ENCODE results near the gene RPEL1. TPM values are rescaled to one million over a fixed set of nuclear protein-coding genes. Genes with fewer than 3 reads are reported as not detected.
"Not testable (repeated sequence)": the region's sequence is repeated elsewhere in the genome, so short reads cannot be mapped to it uniquely, and the experiment has no call there.

Gene RPEL1
- total and polyA plus RNA-seq, 2 experiments from 2014 or later, result not detected

DNA sequence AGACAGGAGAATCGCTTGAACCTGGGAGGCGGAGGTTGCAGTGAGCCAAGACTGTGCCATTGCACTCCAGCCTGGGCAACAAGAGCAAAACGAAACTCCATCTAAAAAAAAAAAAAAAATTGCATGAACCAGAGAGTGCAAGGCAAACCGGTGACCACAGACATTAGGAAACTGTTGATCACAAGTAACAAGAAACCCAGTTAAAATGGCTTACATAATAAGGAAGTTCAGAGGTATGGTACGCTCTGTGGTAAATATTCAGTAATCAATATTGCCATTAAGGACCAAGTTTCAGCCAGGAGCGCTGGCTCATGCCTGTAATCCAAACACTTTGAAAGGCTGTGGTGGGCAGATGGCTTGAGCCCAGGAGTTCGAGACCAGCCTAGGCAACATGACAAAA is 43.4 kb upstream of the RPEL1 start:
- H3K4me1 ChIP-seq (ENCODE audit: low read depth), result peaks cover 3% of the 10 kb centered on the region
- no peaks in the 10 kb centered on the region for H3K9me3 ChIP-seq (ENCODE audit: low read depth)
- H3K36me3 ChIP-seq, result no peaks in the 10 kb centered on the region
- no peaks in the 10 kb centered on the region for H3K27me3 ChIP-seq
- no peak for DNase-seq (ENCODE audit: low read depth in 1 of 2, low spot score in 1 of 2)
- TF ChIP-seq, protein P1, sequence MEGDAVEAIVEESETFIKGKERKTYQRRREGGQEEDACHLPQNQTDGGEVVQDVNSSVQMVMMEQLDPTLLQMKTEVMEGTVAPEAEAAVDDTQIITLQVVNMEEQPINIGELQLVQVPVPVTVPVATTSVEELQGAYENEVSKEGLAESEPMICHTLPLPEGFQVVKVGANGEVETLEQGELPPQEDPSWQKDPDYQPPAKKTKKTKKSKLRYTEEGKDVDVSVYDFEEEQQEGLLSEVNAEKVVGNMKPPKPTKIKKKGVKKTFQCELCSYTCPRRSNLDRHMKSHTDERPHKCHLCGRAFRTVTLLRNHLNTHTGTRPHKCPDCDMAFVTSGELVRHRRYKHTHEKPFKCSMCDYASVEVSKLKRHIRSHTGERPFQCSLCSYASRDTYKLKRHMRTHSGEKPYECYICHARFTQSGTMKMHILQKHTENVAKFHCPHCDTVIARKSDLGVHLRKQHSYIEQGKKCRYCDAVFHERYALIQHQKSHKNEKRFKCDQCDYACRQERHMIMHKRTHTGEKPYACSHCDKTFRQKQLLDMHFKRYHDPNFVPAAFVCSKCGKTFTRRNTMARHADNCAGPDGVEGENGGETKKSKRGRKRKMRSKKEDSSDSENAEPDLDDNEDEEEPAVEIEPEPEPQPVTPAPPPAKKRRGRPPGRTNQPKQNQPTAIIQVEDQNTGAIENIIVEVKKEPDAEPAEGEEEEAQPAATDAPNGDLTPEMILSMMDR (IDR thresholded peaks at IDR 0.05; ENCODE audit: low read depth, low read length), result no peak
- no peak overlapping the region for H3K4me3 ChIP-seq
- no peak overlapping the region for H3K27ac ChIP-seq

DNA sequence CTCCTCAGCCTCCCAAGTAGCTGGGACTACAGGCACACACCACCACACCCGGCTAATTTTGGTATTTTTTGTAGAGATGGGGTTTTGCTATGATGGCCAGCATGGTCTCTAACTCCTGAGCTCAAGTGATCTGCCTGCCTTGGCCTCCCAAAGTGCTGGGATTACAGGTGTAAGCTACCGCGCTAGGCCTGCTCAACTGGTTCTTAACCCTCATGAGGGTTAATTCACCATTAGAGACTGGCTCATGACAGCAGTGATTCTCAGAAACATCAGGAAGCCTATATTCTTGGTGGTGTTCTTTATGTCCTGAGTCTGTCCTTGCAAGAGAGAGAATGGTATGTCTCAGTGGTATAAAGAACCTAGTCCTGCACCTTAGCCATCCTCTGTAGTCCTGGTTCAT is 42.2 kb upstream of the RPEL1 start:
- Histone ChIP-seq H3K27me3 (no peaks in the 10 kb centered on the region), H3K4me3 (no peak overlapping the region), H3K9me3 (ENCODE audit: low read depth) (no peaks in the 10 kb centered on the region), H3K36me3 (no peaks in the 10 kb centered on the region), H3K27ac (no peak overlapping the region), H3K4me1 (ENCODE audit: low read depth) (no peaks in the 10 kb centered on the region)
- TF ChIP-seq, protein P1 (IDR thresholded peaks at IDR 0.05; ENCODE audit: low read depth, low read length), result no peak
- no peak for DNase-seq (ENCODE audit: low read depth in 1 of 2, low spot score in 1 of 2)

- Histone ChIP-seq H3K4me1 (ENCODE audit: low read depth) (no peaks in the 10 kb centered on the region), H3K36me3 (no peaks in the 10 kb centered on the region), H3K4me3 (no peak overlapping the region), H3K27ac (no peak overlapping the region), H3K27me3 (no peaks in the 10 kb centered on the region), H3K9me3 (ENCODE audit: low read depth) (no peaks in the 10 kb centered on the region)
- DNase-seq (ENCODE audit: low read depth in 1 of 2, low spot score in 1 of 2), result no peak
- TF ChIP-seq, protein P1 (IDR thresholded peaks at IDR 0.05; ENCODE audit: low read depth, low read length), result no peak
Measured at GRCh38 chr10:103204353-103205255, 41.1 kb upstream of the RPEL1 start.

DNA sequence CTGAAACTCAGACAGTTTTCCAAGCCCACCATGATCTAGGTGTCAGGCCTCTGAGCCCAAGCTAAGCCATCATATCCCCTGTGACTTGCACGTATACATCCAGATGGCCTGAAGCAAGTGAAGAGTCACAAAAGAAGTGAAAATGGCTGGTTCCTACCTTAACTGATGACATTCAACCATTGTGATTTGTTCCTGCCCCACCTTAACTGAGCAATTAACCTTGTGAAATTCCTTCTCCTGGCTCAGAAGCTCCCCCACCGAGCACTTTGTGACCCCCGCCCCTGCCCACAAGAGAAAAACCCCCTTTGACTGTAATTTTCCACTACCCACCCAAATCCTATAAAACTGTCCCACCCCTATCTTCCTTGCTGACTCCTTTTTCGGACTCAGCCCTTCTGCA is 40.3 kb upstream of the RPEL1 start:
- not testable (repeated sequence) for H3K4me3 ChIP-seq; H3K27me3 ChIP-seq; H3K27ac ChIP-seq; H3K4me1 ChIP-seq (ENCODE audit: low read depth); DNase-seq (ENCODE audit: low read depth in 1 of 2, low spot score in 1 of 2); H3K9me3 ChIP-seq (ENCODE audit: low read depth); H3K36me3 ChIP-seq

DNA sequence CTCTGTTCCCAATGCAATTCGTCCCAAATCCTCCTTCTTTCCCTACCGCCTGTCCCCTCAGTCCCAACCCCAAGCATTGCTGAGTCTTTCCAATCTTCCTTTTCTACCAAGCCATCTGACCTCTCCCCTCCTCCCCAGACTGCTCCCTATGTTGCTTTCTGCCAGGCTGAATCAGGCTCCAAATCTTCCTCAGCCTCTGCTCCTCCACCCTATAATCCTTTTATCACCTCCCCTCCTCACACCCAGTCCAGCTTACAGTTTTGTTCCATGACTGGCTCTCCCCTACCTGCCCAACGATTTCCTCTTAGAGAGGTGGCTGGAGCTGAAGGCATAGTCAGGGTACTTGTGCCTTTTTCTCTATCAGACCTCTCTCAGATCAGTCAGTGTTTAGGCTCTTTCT is 39.0 kb upstream of the RPEL1 start:
- peak overlapping the region; percentile 39 for H3K27ac ChIP-seq
- H3K36me3 ChIP-seq; H3K4me3 ChIP-seq; H3K4me1 ChIP-seq (ENCODE audit: low read depth); DNase-seq (ENCODE audit: low read depth in 1 of 2, low spot score in 1 of 2); H3K9me3 ChIP-seq (ENCODE audit: low read depth); H3K27me3 ChIP-seq: not testable (repeated sequence)

DNA sequence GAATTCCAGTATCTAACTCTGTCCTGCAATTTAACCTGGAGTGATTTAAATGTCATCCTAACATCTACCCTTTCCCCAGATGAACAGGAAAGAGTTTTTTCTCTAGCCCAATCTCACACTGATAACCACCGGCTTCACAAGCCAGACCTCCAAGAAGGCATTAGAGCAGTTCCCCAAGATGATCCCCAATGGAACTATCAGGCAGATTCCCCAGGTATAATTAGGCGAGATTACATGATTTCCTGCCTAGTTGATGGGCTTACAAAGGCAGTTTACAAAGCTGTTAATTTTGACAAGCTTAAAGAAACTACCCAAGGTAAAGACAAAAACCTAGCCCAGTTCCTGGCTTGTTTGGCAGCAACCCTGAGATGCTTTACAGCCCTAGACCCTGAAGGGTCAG is 38.5 kb upstream of the RPEL1 start:
- TF ChIP-seq, protein P1 (IDR thresholded peaks at IDR 0.05; ENCODE audit: low read depth, low read length), result no peak

GRCh38 chr10:103207643-103208042 is 38.0 kb upstream of the RPEL1 start:
- peak overlapping the region; percentile 39 for H3K27ac ChIP-seq
- not testable (repeated sequence) for H3K36me3 ChIP-seq; H3K9me3 ChIP-seq (ENCODE audit: low read depth); H3K27me3 ChIP-seq; H3K4me3 ChIP-seq; H3K4me1 ChIP-seq (ENCODE audit: low read depth)
- DNase-seq (ENCODE audit: low read depth in 1 of 2, low spot score in 1 of 2), result peak; percentile 40 to 70

More for the DNA sequence above, 38.5 kb upstream of the RPEL1 start:
- peak overlapping the region; percentile 39 for H3K27ac ChIP-seq
- H3K36me3 ChIP-seq, result no peaks in the 10 kb centered on the region
- H3K27me3 ChIP-seq, result no peaks in the 10 kb centered on the region
- DNase-seq (ENCODE audit: low read depth in 1 of 2, low spot score in 1 of 2), result no peak
- H3K4me3 ChIP-seq, result no peak overlapping the region
- no peaks in the 10 kb centered on the region for H3K9me3 ChIP-seq (ENCODE audit: low read depth)
- no peaks in the 10 kb centered on the region for H3K4me1 ChIP-seq (ENCODE audit: low read depth)

DNA sequence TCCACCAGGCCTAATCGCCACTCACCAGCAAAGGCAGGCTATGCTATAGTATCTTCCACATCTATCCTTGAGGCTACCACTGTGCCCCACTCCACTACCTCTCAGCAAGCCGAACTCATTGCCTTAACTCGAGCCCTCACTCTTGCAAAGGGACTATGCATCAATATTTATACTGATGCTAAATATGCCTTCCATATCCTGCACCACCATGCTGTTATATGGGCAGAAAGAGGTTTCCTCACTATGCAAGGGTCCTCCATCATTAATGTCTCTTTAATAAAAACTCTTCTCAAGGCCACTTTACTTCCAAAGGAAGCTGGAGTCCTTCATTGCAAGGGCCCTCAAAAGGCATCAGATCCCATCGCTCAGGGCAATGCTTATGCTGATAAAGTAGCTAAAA is 35.4 kb upstream of the RPEL1 start:
- not testable (repeated sequence) for H3K36me3 ChIP-seq, H3K4me3 ChIP-seq

More for the DNA sequence above, 35.4 kb upstream of the RPEL1 start:
- H3K9me3 ChIP-seq (ENCODE audit: low read depth); H3K4me1 ChIP-seq (ENCODE audit: low read depth); DNase-seq (ENCODE audit: low read depth in 1 of 2, low spot score in 1 of 2); H3K27ac ChIP-seq; H3K27me3 ChIP-seq: not testable (repeated sequence)
